Hepatocyte (in vitro differentiated cells): Measurements from ENCODE around the gene NFIX.

Experiments used
- EZH2phosphoT487 ChIP-seq: fragments of 200-600 bp; sonication (generic); IDR thresholded peaks from one replicate; pipeline ENCODE4 v1.6.1; 2018; ENCODE audit warnings: antibody characterized with exemption, mild to moderate bottlenecking, low read depth, moderate library complexity; ENCODE audit not compliant: unreplicated experiment, severe bottlenecking
- TF ChIP-seq, protein P1 (sequence below): fragments of 200-600 bp; sonication (generic); IDR thresholded peaks from 2 replicates; pipeline ENCODE4 v1.5.1; 2016; ENCODE audit warnings: antibody characterized with exemption, mild to moderate bottlenecking; ENCODE audit not compliant: poor library complexity

- TF ChIP-seq, protein P1, sequence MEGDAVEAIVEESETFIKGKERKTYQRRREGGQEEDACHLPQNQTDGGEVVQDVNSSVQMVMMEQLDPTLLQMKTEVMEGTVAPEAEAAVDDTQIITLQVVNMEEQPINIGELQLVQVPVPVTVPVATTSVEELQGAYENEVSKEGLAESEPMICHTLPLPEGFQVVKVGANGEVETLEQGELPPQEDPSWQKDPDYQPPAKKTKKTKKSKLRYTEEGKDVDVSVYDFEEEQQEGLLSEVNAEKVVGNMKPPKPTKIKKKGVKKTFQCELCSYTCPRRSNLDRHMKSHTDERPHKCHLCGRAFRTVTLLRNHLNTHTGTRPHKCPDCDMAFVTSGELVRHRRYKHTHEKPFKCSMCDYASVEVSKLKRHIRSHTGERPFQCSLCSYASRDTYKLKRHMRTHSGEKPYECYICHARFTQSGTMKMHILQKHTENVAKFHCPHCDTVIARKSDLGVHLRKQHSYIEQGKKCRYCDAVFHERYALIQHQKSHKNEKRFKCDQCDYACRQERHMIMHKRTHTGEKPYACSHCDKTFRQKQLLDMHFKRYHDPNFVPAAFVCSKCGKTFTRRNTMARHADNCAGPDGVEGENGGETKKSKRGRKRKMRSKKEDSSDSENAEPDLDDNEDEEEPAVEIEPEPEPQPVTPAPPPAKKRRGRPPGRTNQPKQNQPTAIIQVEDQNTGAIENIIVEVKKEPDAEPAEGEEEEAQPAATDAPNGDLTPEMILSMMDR = no peak
- TF ChIP-seq EZH2phosphoT487 = no peak
Measured at GRCh38 chr19:13138916-13139198, 143.6 kb downstream of the NFIX start.
